RWPE1 (cell line): ENCODE data around the gene VGLL4.

Experiments used
- CTCF ChIA-PET: fragments of 350-600 bp; sonication (Branson Sonifier 250); formaldehyde crosslinking; extraction: SDS; loops from one replicate; lab custom pipeline; 2021; lab: Yijun Ruan, JAX
- POLR2A ChIA-PET: fragments of 400-600 bp; formaldehyde crosslinking; extraction: SDS; loops from one replicate; lab custom pipeline; 2020; ENCODE audit warnings: antibody characterized with exemption; ENCODE audit not compliant: low non-redundant PET; lab: Yijun Ruan, JAX
- DNase-seq: peaks from one replicate; pipeline ENCODE4 v3.0.0; 2012; ENCODE audit warnings: low spot score
- H3K27ac ChIP-seq: fragments of 450-650 bp; 2 replicates; pipeline ENCODE4 v1.5.1; 2017
- CTCF ChIP-seq: fragments of 450-650 bp; conservative IDR thresholded peaks from 2 replicates; pipeline ENCODE4 v1.5.1; 2017; ENCODE audit warnings: low read depth, mild to moderate bottlenecking

Gene VGLL4

GRCh38 chr3:11546657-11547302 is 96.9 kb downstream of the VGLL4 start:
- POLR2A ChIA-PET: no interaction called here
- no peak for DNase-seq
- peak overlapping the region; percentile 40 for H3K27ac ChIP-seq
- no peak for TF ChIP-seq CTCF
- CTCF ChIA-PET: interaction anchor here (0.6 kb wide), 1 partner anchor 10 kb away, joined by 6 read pairs; no protein-coding TSS in a partner anchor

GRCh38 chr3:11545186-11545851 is 98.4 kb downstream of the VGLL4 start:
- CTCF ChIA-PET: interaction anchor here (0.6 kb wide), 1 partner anchor 269 kb away, joined by 4 read pairs; no protein-coding TSS in a partner anchor
- DNase-seq: no peak
- TF ChIP-seq CTCF: no peak
- POLR2A ChIA-PET: no interaction called here
- H3K27ac ChIP-seq: peak overlapping the region; percentile 31

- CTCF ChIA-PET: no interaction called here
- H3K27ac ChIP-seq: peak overlapping the region; percentile 31
- DNase-seq: no peak
- POLR2A ChIA-PET: no interaction called here
- TF ChIP-seq CTCF: no peak
Measured at GRCh38 chr3:11544412-11545181, 99.1 kb downstream of the VGLL4 start.

- H3K27ac ChIP-seq: peak overlapping the region; percentile 31
- ChIA-PET CTCF (no interaction called here), POLR2A (no interaction called here)
- no peak for DNase-seq
- no peak for TF ChIP-seq CTCF
Measured at GRCh38 chr3:11543948-11544387, 99.7 kb downstream of the VGLL4 start.

- ChIA-PET POLR2A (no interaction called here), CTCF (interaction anchor here (0.6 kb wide), 1 partner anchor 584 kb away, joined by 3 read pairs; no protein-coding TSS in a partner anchor)
- peak overlapping the region; percentile 31 for H3K27ac ChIP-seq
- TF ChIP-seq CTCF: no peak
- DNase-seq: no peak
Measured at GRCh38 chr3:11543141-11543947, 100.4 kb downstream of the VGLL4 start.
